Activated T-helper 1 cell treated with anti-CD3 and anti-CD28 coated beads, Interleukin-12 subunit alpha, Interleukin-12 subunit beta, Interleukin-2, Interleukin-4 antibody, amounts not matched to agents 30 ng/mL and 10 ng/mL and 1 ng/mL, durations not matched to agents 14 hours and 24 hours and 36 hours (primary cell): ENCODE measurements around the gene PLCB4. TPM values are rescaled to one million over a fixed set of nuclear protein-coding genes. Genes with fewer than 3 reads are reported as not detected.

Source experiments
- DNase-seq: peaks from one replicate; pipeline ENCODE4 v3.0.0; 2021; ENCODE audit warnings: low spot score
- H3K27ac Mint-ChIP-seq: one replicate; pipeline ENCODE4 v1.8.0; 2021; ENCODE audit warnings: mild to moderate bottlenecking, mixed read lengths
- H3K27me3 Mint-ChIP-seq: one replicate; pipeline ENCODE4 v1.8.0; 2022; ENCODE audit warnings: mild to moderate bottlenecking, moderate library complexity, mixed read lengths; ENCODE audit not compliant: insufficient read depth
- H3K36me3 Mint-ChIP-seq: one replicate; pipeline ENCODE4 v1.8.0; 2021; ENCODE audit warnings: low read depth, mixed read lengths
- H3K4me1 Mint-ChIP-seq: one replicate; pipeline ENCODE4 v1.8.0; 2021; ENCODE audit warnings: low read depth, mixed read lengths
- H3K4me3 Mint-ChIP-seq: one replicate; pipeline ENCODE4 v1.8.0; 2021; ENCODE audit warnings: mild to moderate bottlenecking, moderate library complexity, mixed read lengths
- H3K9me3 Mint-ChIP-seq: one replicate; pipeline ENCODE4 v1.8.0; 2021; ENCODE audit warnings: mixed read lengths
- intact Hi-C: fragments of 100-400 bp; cut with micrococcal nuclease; formaldehyde crosslinking; loops from one replicate; pipeline ENCODE4 v1.15.1; 2024
- total RNA-seq: library from RNA; stranded (reverse); gene quantifications from 2 replicates; pipeline ENCODE4 v1.2.3, GENCODE V29; 2022

The PLCB4 gene
- total RNA-seq, 1 donor from 2014 or later = not detected

GRCh38 chr20:9121211-9121610 lies 52.3 kb downstream of the PLCB4 start:
- Mint-ChIP-seq H3K27me3 (no peaks in the 10 kb centered on the region), H3K27ac (no peak overlapping the region)
- intact Hi-C loops = no loop called here

GRCh38 chr20:9122571-9122970 lies 53.7 kb downstream of the PLCB4 start:
- Mint-ChIP-seq H3K27me3 (no peaks in the 10 kb centered on the region), H3K27ac (no peak overlapping the region), H3K4me3 (no peak overlapping the region), H3K36me3 (no peaks in the 10 kb centered on the region), H3K4me1 (no peaks in the 10 kb centered on the region), H3K9me3 (no peaks in the 10 kb centered on the region)
- intact Hi-C loops = no loop called here
- no peak for DNase-seq

More at GRCh38 chr20:9121211-9121610, 52.3 kb downstream of the PLCB4 start:
- Mint-ChIP-seq H3K4me1 (no peaks in the 10 kb centered on the region), H3K4me3 (no peak overlapping the region), H3K36me3 (no peaks in the 10 kb centered on the region), H3K9me3 (no peaks in the 10 kb centered on the region)
- no peak for DNase-seq

- Mint-ChIP-seq H3K36me3 (no peaks in the 10 kb centered on the region), H3K27me3 (no peaks in the 10 kb centered on the region), H3K27ac (no peak overlapping the region), H3K9me3 (no peaks in the 10 kb centered on the region), H3K4me1 (no peaks in the 10 kb centered on the region), H3K4me3 (no peak overlapping the region)
- no peak for DNase-seq
- intact Hi-C loops = no loop called here
Measured at GRCh38 chr20:9126527-9126926, 57.6 kb downstream of the PLCB4 start.

- intact Hi-C loops = no loop called here
- Mint-ChIP-seq H3K27me3 (no peaks in the 10 kb centered on the region), H3K4me1 (no peaks in the 10 kb centered on the region), H3K9me3 (no peaks in the 10 kb centered on the region), H3K27ac (no peak overlapping the region), H3K36me3 (no peaks in the 10 kb centered on the region), H3K4me3 (no peak overlapping the region)
- DNase-seq = no peak
Measured at GRCh38 chr20:9128568-9128967, 59.7 kb downstream of the PLCB4 start.

GRCh38 chr20:9129756-9130155 lies 60.9 kb downstream of the PLCB4 start:
- peaks cover 4% of the 10 kb centered on the region for H3K9me3 Mint-ChIP-seq
- H3K27me3 Mint-ChIP-seq = no peaks in the 10 kb centered on the region
- no peak overlapping the region for H3K27ac Mint-ChIP-seq
- H3K36me3 Mint-ChIP-seq = no peaks in the 10 kb centered on the region
- no peaks in the 10 kb centered on the region for H3K4me1 Mint-ChIP-seq
- intact Hi-C loops = no loop called here
- no peak for DNase-seq
- H3K4me3 Mint-ChIP-seq = no peak overlapping the region

- no peak for DNase-seq
- H3K27ac Mint-ChIP-seq = no peak overlapping the region
- no peaks in the 10 kb centered on the region for H3K36me3 Mint-ChIP-seq
- H3K4me3 Mint-ChIP-seq = no peak overlapping the region
- no peaks in the 10 kb centered on the region for H3K4me1 Mint-ChIP-seq
- intact Hi-C loops = no loop called here
- peaks cover 4% of the 10 kb centered on the region for H3K9me3 Mint-ChIP-seq
- no peaks in the 10 kb centered on the region for H3K27me3 Mint-ChIP-seq
Measured at GRCh38 chr20:9130521-9130920, 61.6 kb downstream of the PLCB4 start.

GRCh38 chr20:9131841-9132240 lies 63.0 kb downstream of the PLCB4 start:
- Mint-ChIP-seq H3K36me3 (no peaks in the 10 kb centered on the region), H3K4me3 (no peak overlapping the region), H3K4me1 (no peaks in the 10 kb centered on the region), H3K27ac (no peak overlapping the region), H3K9me3 (peaks cover 4% of the 10 kb centered on the region), H3K27me3 (no peaks in the 10 kb centered on the region)
- intact Hi-C loops = no loop called here
- DNase-seq = no peak

- H3K36me3 Mint-ChIP-seq = no peaks in the 10 kb centered on the region
- no peak overlapping the region for H3K27ac Mint-ChIP-seq
- peaks cover 4% of the 10 kb centered on the region for H3K9me3 Mint-ChIP-seq
- intact Hi-C loops = no loop called here
- no peak overlapping the region for H3K4me3 Mint-ChIP-seq
- no peak for DNase-seq
- H3K4me1 Mint-ChIP-seq = no peaks in the 10 kb centered on the region
- no peaks in the 10 kb centered on the region for H3K27me3 Mint-ChIP-seq
Measured at GRCh38 chr20:9134346-9134745, 65.5 kb downstream of the PLCB4 start.

GRCh38 chr20:9136114-9136513 lies 67.2 kb downstream of the PLCB4 start:
- DNase-seq = no peak
- Mint-ChIP-seq H3K9me3 (peaks cover 11% of the 10 kb centered on the region), H3K4me3 (no peak overlapping the region), H3K4me1 (no peaks in the 10 kb centered on the region), H3K27me3 (no peaks in the 10 kb centered on the region), H3K27ac (no peak overlapping the region), H3K36me3 (no peaks in the 10 kb centered on the region)
- intact Hi-C loops = no loop called here

GRCh38 chr20:9137001-9137400 lies 68.1 kb downstream of the PLCB4 start:
- Mint-ChIP-seq H3K9me3 (peaks cover 11% of the 10 kb centered on the region), H3K27ac (no peak overlapping the region), H3K27me3 (no peaks in the 10 kb centered on the region), H3K4me1 (no peaks in the 10 kb centered on the region), H3K4me3 (no peak overlapping the region), H3K36me3 (no peaks in the 10 kb centered on the region)
- DNase-seq = no peak
- intact Hi-C loops = no loop called here

- DNase-seq = no peak
- H3K4me1 Mint-ChIP-seq = no peaks in the 10 kb centered on the region
- intact Hi-C loops = no loop called here
- no peaks in the 10 kb centered on the region for H3K27me3 Mint-ChIP-seq
- H3K4me3 Mint-ChIP-seq = no peak overlapping the region
- H3K9me3 Mint-ChIP-seq = peaks cover 17% of the 10 kb centered on the region
- no peak overlapping the region for H3K27ac Mint-ChIP-seq
- no peaks in the 10 kb centered on the region for H3K36me3 Mint-ChIP-seq
Measured at GRCh38 chr20:9139106-9139833, 70.4 kb downstream of the PLCB4 start.

GRCh38 chr20:9140162-9140760 lies 71.4 kb downstream of the PLCB4 start:
- Mint-ChIP-seq H3K4me3 (no peak overlapping the region), H3K4me1 (no peaks in the 10 kb centered on the region), H3K36me3 (no peaks in the 10 kb centered on the region), H3K9me3 (peaks cover 13% of the 10 kb centered on the region), H3K27ac (no peak overlapping the region), H3K27me3 (no peaks in the 10 kb centered on the region)
- no peak for DNase-seq
- intact Hi-C loops = no loop called here

- H3K36me3 Mint-ChIP-seq = no peaks in the 10 kb centered on the region
- no peaks in the 10 kb centered on the region for H3K27me3 Mint-ChIP-seq
- intact Hi-C loops = no loop called here
- peaks cover 13% of the 10 kb centered on the region for H3K9me3 Mint-ChIP-seq
- no peaks in the 10 kb centered on the region for H3K4me1 Mint-ChIP-seq
- no peak for DNase-seq
- H3K4me3 Mint-ChIP-seq = no peak overlapping the region
- no peak overlapping the region for H3K27ac Mint-ChIP-seq
Measured at GRCh38 chr20:9141070-9141469, 72.2 kb downstream of the PLCB4 start.
